SH-SY5Y (cell line): ENCODE measurements around the gene DRC3.

Source experiments
- GATA2 ChIP-seq: IDR thresholded peaks from 2 replicates; pipeline ENCODE4 v1.6.1; 2011; ENCODE audit warnings: mild to moderate bottlenecking, low read depth, low read length
- GATA3 ChIP-seq: IDR thresholded peaks from 2 replicates; pipeline ENCODE4 v1.6.1; 2011; ENCODE audit warnings: low read depth, mild to moderate bottlenecking, low read length, moderate library complexity

DNA sequence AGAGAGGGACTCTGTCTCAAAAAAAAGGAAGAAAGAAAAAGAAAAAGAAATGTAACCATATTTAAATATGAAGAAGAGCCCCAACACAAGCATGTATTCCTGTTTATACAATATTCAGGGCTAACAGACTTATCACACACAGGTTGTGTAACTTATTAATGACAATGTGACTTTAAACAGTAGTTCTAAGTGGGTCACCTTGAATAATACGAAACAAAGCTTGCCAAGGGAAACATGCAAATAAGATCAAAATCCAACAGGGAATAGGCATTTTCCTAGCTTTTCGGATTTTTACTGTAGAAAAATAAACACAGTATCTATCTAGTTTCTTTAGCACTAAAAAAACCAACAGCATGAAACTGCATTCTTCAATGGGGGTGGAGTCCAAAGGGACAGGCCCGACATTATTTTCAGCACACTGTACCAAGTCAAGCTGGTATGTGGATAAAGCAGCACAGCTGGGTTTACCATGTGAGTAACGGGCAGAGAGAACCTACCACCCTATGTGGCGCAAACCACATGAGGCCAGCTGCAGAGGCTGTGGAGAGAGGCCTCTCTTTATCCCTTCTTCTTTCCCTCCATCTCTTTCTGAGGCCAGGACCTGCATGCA is 45.7 kb upstream of the DRC3 start:
- no peak for TF ChIP-seq GATA2
- TF ChIP-seq GATA3 = no peak
